DOHH2 (cell line): ENCODE results near the gene SOX1.

Experiments used
- H3F3A ChIP-seq: fragments of 200-600 bp; sonication (generic), shearing (Covaris generic); 2 replicates; pipeline ENCODE4 v1.6.0; 2016; ENCODE audit warnings: antibody characterized with exemption, mild to moderate bottlenecking; ENCODE audit not compliant: control insufficient read depth, insufficient read depth
- H3K27ac ChIP-seq: fragments of 200-600 bp; sonication (generic); 2 replicates; pipeline ENCODE4 v1.5.1; 2014; ENCODE audit warnings: low read depth, mild to moderate bottlenecking, low read length, moderate library complexity
- H3K27me3 ChIP-seq: fragments of 200-600 bp; sonication (generic); 2 replicates; pipeline ENCODE4 v1.6.1; 2014; ENCODE audit warnings: mild to moderate bottlenecking, low read length, mixed read lengths; ENCODE audit not compliant: control insufficient read depth
- H3K36me3 ChIP-seq: fragments of 200-600 bp; sonication (generic); 2 replicates; pipeline ENCODE4 v1.6.1; 2014; ENCODE audit warnings: mild to moderate bottlenecking, low read length, moderate library complexity, mixed read lengths; ENCODE audit not compliant: control insufficient read depth
- H3K4me1 ChIP-seq: fragments of 200-600 bp; sonication (generic); 2 replicates; pipeline ENCODE4 v1.6.1; 2014; ENCODE audit warnings: mild to moderate bottlenecking, low read length, mixed read lengths; ENCODE audit not compliant: control insufficient read depth
- H3K4me2 ChIP-seq: fragments of 200-600 bp; sonication (generic); 2 replicates; pipeline ENCODE4 v1.6.0; 2014; ENCODE audit warnings: mild to moderate bottlenecking, low read length, moderate library complexity
- H3K4me3 ChIP-seq: fragments of 200-600 bp; sonication (generic); 2 replicates; pipeline ENCODE4 v1.5.1; 2014; ENCODE audit warnings: mild to moderate bottlenecking, low read length, mixed read lengths
- H3K79me2 ChIP-seq: fragments of 200-600 bp; sonication (generic); 2 replicates; pipeline ENCODE4 v1.6.1; 2014; ENCODE audit warnings: mild to moderate bottlenecking, low read length, mixed read lengths; ENCODE audit not compliant: control insufficient read depth
- H3K9me2 ChIP-seq: fragments of 200-600 bp; sonication (generic); replicated peaks from 2 replicates; pipeline ENCODE4 v1.6.1; 2014; ENCODE audit warnings: mild to moderate bottlenecking, low read length, mixed read lengths; ENCODE audit not compliant: control insufficient read depth
- H3K9me3 ChIP-seq: fragments of 200-600 bp; sonication (generic); 2 replicates; pipeline ENCODE4 v1.6.1; 2014; ENCODE audit warnings: antibody characterized with exemption, low read length, mixed read lengths; ENCODE audit not compliant: control insufficient read depth, insufficient read depth
- H4K20me1 ChIP-seq: fragments of 200-600 bp; sonication (generic); 2 replicates; pipeline ENCODE4 v1.6.0; 2014; ENCODE audit warnings: low read depth, mild to moderate bottlenecking, antibody characterized with exemption, low read length, moderate library complexity; ENCODE audit not compliant: control insufficient read depth, insufficient read depth
- EZH2phosphoT487 ChIP-seq: fragments of 200-600 bp; sonication (generic); IDR thresholded peaks from 2 replicates; pipeline ENCODE4 v1.6.1; 2017; ENCODE audit warnings: borderline replicate concordance, mild to moderate bottlenecking, antibody characterized with exemption, low read length, moderate library complexity, mixed read lengths
- TF ChIP-seq, protein P1 (sequence below): fragments of 200-600 bp; sonication (generic); IDR thresholded peaks from one replicate; pipeline ENCODE4 v1.5.1; 2014; ENCODE audit warnings: antibody characterized with exemption, mild to moderate bottlenecking, low read depth, low read length; ENCODE audit not compliant: poor library complexity, severe bottlenecking

SOX1 gene

DNA sequence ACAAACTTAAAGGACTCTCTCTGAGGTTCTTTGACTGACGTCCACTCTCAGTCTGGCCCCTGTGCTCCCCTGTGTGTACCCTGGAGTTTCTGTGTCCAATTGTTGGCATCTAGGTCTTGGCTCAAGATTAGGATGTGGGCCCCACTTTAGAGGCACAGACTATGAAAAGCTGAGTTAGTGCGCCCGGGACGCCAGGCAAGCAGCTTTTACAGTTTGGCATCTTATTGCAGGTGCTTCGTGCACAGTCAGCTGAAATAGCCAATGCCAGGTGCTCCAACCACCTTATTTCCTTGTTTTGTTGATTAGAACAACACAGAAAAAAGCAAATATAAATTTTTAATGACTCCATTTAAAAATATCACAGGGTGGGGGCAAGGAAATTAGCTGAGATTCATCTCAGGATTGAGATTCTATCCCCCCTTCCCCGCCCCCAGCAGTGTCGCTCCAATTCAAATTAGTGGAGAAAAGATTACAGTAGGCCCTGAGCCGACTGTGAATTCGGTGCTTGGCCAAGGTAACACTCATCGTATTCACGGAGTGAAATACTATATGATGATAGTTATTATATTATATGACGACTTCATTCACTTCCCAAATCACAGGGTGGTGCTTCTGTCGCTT, 4.3 kb downstream of the SOX1 start:
- Histone ChIP-seq H3K9me3 (no peaks in the 10 kb centered on the region; the same call in 1 of the 2 replicates), H3K79me2 (no peaks in the 10 kb centered on the region), H3K4me3 (no peak overlapping the region), H4K20me1 (no peaks in the 10 kb centered on the region), H3K27me3 (no peaks in the 10 kb centered on the region), H3K27ac (no peak overlapping the region), H3K4me2 (no peak overlapping the region), H3K4me1 (no peaks in the 10 kb centered on the region), H3K9me2 (no peaks in the 10 kb centered on the region), H3F3A (no peaks in the 10 kb centered on the region), H3K36me3 (no peaks in the 10 kb centered on the region)
- TF ChIP-seq EZH2phosphoT487, result no peak
- TF ChIP-seq, protein P1, sequence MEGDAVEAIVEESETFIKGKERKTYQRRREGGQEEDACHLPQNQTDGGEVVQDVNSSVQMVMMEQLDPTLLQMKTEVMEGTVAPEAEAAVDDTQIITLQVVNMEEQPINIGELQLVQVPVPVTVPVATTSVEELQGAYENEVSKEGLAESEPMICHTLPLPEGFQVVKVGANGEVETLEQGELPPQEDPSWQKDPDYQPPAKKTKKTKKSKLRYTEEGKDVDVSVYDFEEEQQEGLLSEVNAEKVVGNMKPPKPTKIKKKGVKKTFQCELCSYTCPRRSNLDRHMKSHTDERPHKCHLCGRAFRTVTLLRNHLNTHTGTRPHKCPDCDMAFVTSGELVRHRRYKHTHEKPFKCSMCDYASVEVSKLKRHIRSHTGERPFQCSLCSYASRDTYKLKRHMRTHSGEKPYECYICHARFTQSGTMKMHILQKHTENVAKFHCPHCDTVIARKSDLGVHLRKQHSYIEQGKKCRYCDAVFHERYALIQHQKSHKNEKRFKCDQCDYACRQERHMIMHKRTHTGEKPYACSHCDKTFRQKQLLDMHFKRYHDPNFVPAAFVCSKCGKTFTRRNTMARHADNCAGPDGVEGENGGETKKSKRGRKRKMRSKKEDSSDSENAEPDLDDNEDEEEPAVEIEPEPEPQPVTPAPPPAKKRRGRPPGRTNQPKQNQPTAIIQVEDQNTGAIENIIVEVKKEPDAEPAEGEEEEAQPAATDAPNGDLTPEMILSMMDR, result no peak

DNA sequence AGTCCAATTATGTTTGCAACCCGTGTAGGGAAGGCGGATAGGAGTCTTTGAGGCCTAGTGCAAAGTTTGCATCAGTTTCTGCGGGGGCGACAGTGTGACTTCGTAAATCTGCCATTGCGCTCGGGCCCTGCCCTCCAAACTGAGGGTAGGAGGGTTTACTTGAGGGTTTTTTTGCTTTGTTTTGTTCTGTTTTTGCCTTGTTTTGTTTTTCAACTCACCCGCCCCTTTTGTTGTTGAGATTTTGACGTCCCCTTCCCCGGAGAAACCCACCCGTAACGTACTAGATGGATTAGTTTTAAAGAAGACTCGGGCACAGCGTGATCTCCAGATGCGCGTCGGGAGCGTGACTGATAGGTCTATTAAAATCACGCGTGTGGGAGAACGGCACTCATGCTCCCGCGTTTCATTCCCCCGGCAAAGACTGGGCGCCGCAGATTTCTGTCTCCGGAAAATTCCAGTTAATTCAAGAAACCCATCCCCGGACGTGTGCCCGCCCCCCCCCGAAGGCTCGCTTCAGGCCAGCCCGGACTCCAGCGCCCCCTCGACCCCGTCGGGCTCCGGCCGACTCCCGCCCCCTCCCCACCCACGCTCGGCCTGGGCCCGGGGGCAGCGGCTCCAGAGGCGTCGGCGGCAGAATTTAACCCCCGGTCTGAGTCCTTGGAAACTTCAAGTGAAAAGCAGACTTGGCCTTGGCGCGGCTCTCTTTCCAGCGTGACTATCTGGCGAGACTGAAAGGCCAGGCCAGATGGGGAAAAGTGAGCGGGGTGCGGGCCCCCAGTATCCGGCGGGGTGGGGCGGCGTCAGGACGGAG, 5.0 kb downstream of the SOX1 start:
- no peaks in the 10 kb centered on the region; the same call in 1 of the 2 replicates for H3K9me3 ChIP-seq
- TF ChIP-seq, protein P1, result no peak
- TF ChIP-seq EZH2phosphoT487, result no peak
- no peak overlapping the region for H3K27ac ChIP-seq
- H3K4me3 ChIP-seq, result no peak overlapping the region
- H3K27me3 ChIP-seq, result no peaks in the 10 kb centered on the region
- no peak overlapping the region for H3K4me2 ChIP-seq
- no peaks in the 10 kb centered on the region for H3K36me3 ChIP-seq
- H3K79me2 ChIP-seq, result no peaks in the 10 kb centered on the region
- H3K4me1 ChIP-seq, result no peaks in the 10 kb centered on the region
- H4K20me1 ChIP-seq, result no peaks in the 10 kb centered on the region
- no peaks in the 10 kb centered on the region for H3K9me2 ChIP-seq
- no peaks in the 10 kb centered on the region for H3F3A ChIP-seq

GRCh38 chr13:112072534-112073244, 5.7 kb downstream of the SOX1 start:
- Histone ChIP-seq H3K4me1 (no peaks in the 10 kb centered on the region), H3K36me3 (no peaks in the 10 kb centered on the region), H3K9me3 (no peaks in the 10 kb centered on the region; the same call in 1 of the 2 replicates), H3K9me2 (no peaks in the 10 kb centered on the region), H3K27me3 (no peaks in the 10 kb centered on the region), H3K4me2 (no peak overlapping the region), H3K27ac (no peak overlapping the region), H3K79me2 (no peaks in the 10 kb centered on the region), H3F3A (no peaks in the 10 kb centered on the region), H3K4me3 (no peak overlapping the region), H4K20me1 (no peaks in the 10 kb centered on the region)
- TF ChIP-seq EZH2phosphoT487, result no peak
- TF ChIP-seq, protein P1, result no peak
